DMS 273 treated with DMSO at 0.1 percent for 48 hours (cell line): Measurements from ENCODE around the gene AKAP14.
"Not testable (repeated sequence)": the region's sequence is repeated elsewhere in the genome, so short reads cannot be mapped to it uniquely, and the experiment has no call there.

Source experiments
- DNase-seq: peaks from one replicate; lab custom pipeline; 2025; lab: John Stamatoyannopoulos, UW

Gene AKAP14

GRCh38 chrX:119922391-119922790, 26.7 kb downstream of the AKAP14 start:
- not testable (repeated sequence) for DNase-seq

- no peak for DNase-seq
Observed at GRCh38 chrX:119935215-119935874, 39.7 kb downstream of the AKAP14 start.

GRCh38 chrX:119941336-119941735, 45.6 kb downstream of the AKAP14 start:
- DNase-seq = no peak

DNA sequence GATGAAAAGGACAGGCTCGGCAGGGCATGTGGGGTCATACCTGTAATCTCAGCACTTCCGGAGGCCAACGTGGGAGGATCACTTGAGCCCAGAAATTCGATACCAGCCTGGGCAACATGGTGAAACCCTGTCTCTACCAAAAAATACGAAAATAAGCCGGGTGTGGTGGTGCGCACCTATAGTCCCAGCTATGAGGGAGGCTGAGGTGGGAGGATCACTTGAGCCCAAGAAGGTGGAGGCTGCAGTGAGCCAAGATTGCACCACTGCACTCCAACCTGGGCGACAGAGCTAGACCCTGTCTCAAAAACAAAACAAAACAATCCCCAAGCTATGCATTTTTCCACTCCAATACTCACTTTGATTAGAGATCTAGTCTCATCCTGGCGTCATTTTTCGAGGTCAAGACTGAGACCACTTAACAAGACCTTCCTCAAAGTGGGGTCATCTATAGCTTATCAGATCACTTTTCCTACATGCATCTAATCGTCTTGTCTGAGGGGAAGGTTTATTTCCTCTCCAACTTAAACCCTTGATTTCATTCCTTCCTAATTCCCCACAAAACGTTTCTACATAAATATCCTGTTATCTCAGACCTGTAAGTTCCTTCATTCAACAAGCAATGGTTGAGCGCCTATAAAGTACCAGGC, 46.6 kb downstream of the AKAP14 start:
- no peak for DNase-seq

- DNase-seq = no peak
Observed at GRCh38 chrX:119942831-119943184, 47.1 kb downstream of the AKAP14 start.

GRCh38 chrX:119943185-119943988, 47.7 kb downstream of the AKAP14 start, which contains the start of gene NKAP:
NKAP (minus strand) TSS chrX:119943751; CDS start chrX:119943605, 146 bp downstream.
- DNase-seq = peak; percentile 78

- no peak for DNase-seq
Observed at GRCh38 chrX:119945481-119945880, 49.8 kb downstream of the AKAP14 start.

GRCh38 chrX:119948381-119948780, 52.7 kb downstream of the AKAP14 start:
- DNase-seq = no peak

DNA sequence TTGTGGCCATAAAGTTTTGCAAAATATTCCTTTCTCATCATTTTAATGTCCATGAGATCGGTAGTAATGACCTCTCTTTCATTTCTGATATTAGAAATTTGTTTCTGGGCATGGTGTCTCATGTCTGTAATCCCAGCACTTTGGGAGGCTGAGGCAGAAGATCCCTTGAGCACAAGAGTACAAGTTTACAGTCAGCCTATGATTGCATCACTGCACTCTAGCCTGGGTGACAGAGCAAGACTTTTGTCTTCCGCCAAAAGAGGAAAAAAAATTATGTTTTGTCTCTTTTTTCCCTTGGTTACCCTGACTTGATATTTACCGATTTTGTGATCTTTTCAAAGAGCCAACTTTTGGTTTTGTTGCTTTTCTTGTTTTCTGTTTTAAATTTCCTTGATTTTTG, 58.7 kb downstream of the AKAP14 start:
- DNase-seq = no peak

GRCh38 chrX:119955807-119956570, 60.3 kb downstream of the AKAP14 start:
- not testable (repeated sequence) for DNase-seq

DNA sequence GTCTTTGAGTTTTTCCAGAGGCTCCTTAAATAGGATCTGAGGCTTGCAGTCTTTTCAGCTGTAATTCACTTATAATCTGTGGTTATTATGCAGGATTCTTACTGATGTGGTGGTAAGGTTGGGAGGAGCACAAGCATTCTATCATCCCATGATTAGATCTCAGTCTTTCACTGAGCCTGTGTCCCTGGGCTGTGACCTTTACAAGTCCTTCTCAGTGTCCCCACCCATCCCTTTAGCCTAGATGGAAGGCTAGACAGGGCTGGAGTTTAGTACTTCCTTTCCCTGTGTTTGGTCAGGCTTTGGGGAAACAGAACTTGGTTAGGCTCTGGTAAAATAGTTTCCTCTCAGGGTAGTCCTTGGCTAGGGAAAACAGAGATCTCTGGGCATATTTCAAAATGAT, 64.9 kb downstream of the AKAP14 start:
- no peak for DNase-seq

DNA sequence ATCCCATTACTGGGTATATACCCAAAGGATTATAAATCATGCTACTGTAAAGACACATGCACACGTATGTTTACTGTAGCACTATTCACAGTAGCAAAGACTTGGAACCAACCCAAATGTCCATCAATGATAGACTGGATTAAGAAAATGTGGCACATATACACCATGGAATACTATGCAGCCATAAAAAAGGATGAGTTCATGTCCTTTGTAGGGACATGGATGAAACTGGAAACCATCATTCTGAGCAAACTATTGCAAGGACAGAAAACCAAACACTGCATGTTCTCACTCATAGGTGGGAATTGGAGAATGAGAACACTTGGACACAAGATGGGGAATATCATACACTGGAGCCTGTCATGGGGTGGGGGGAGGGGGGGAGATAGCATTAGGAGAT, 71.1 kb downstream of the AKAP14 start:
- DNase-seq = not testable (repeated sequence)
